Urothelium cell line (cell line): ENCODE results near the gene PAM.
A peak's percentile ranks its signal among the peaks of the same experiment; 100 is the strongest.

Experiments used
- DNase-seq: peaks from one replicate; pipeline ENCODE4 v3.0.0; 2011; ENCODE audit warnings: low spot score, mixed read lengths
- FAIRE-seq: peaks from 2 replicates; lab custom pipeline; 2011; peaks lifted over from hg19 to GRCh38; lab: Jason Lieb, UNC

The PAM gene

DNA sequence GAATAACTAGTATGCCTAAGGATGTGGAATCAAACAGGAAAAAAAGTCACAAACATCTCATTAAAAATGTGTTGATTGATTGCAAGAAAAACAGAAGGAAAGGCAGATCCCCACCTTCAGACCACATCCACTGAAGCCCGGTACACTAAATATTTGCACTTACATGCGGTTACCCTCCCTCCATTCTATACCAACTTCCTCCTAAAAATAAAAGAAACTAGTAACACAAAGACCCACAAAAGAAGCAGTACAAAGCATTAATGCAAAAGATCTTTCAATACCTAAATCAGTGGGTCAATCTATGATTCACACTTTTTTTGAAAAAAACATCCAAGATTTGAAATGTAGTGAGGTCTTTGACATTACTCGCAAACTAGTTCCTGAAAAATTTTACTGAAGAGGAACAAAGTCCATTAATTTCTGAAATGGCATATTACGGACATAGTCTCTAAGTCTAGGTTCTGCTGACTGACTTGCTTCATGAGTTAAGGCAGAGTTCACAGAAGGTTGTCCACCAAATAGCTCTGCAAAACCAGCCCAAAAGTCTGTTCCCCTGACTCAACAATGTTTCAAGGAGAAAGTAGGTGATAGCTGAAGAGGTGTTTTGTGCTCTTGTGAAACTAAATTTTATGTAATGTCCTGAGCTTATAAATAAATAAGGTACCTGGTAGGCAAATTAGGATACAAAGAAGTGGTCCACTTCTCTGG is 100.7 kb downstream of the PAM start:
- DNase-seq (no peak), FAIRE-seq (no peak)

DNA sequence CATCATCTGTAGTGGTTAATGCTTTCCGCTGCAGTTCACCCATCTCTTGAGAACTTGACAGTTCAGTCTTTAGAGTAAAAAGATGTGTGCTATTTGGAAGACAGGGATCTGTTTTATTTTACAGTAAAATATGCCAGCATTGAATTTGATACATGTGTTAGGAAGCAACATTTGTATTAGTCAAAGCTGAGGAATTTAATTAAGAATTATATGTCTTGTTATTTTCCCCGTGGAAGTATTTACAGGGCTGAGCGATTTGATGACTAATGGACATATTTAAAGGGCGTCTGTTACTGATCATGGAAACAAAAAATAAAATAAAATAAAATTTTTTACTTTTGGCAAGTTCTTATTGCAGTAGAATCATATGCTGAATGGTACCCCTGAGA is 101.3 kb downstream of the PAM start:
- no peak for FAIRE-seq
- DNase-seq = no peak

DNA sequence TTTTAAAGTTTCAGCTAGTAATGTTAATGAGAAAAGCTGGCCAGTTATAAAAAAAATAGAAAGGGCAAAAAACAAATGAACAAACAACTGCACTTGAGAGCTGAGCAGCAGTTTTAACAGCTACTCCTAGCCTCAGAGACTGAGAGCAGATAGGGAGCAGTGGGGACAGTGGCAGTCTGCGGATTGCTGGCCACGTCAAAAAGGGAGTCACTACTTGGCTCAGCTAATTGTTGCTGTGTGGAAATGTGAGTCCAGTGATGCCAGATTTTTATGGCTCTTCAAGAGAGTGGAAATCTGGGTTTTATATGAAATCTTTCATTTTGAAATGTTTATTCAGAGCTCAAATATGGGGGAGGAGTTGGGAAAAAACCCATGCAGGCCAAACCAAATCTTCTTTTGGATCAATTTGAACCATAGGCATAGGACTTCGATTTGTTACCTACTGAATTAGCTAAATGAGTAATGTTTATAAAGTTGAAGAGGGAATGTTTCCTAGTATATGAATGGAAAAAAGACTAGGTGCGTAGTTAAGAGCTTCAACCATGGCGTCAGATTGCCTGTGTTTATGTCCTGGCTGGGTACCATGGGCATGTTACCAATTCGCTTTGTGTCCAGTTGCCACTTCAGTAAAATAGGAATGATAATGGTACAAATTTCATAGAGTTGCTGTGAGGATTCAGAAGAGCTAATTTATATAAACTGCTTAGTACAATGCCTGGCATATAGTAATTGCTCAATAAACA is 102.1 kb downstream of the PAM start:
- DNase-seq = no peak
- FAIRE-seq = no peak

DNA sequence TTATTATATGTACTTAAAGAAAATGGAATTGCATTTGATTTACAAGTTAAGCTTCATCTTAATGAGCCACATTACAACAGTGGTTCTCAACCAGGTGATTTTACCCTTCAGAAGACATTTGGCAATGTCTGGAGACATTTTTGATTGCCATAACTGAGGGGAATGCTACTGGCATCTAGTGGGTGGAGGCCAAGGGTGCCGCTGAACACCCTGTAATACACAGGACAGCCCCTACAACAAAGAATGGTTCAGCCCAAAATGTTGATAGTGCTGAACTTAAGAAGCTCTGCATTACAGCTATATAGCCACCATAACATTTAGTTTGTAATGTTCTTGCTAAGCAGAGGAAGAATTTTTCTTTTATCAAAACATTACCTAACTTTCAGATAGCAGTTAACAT is 103.1 kb downstream of the PAM start:
- DNase-seq (no peak), FAIRE-seq (no peak)

DNA sequence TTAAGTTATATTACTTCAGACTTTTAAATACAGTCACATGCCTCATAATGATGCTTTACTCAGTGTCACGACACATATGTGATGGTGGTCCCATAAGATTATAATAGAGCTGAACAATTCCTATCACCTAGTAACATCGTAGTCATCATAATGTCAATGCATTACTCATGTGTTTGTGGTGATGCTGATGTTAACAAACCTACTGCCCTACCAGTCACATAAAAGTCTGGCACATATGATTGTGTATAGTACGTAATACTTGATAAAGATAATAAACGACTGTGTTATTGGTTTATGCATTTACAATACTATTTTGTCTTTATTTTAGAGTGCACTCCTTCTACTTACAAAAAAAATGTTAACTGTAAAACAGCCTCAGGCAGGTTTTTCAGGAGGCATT is 103.7 kb downstream of the PAM start:
- no peak for FAIRE-seq
- DNase-seq = no peak

DNA sequence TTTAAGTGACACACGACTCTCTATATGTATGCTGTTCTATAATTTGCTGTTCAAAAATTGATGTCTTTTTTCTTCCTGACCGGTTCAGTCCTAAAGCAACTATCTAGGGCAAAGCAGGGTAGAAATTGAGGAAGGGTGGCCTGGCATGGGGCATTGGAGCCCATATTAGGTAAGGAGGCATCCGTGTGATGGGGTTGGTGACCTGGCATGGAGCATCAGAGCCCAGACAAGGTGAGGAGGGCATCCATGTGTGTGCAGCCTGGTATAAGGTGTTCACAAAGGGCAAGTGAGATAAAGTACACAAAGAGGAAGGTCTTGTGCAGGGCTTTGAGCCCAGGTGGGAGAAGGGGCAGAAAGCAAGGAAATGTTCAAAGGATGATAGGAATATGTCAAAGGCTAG is 104.9 kb downstream of the PAM start:
- FAIRE-seq (no peak), DNase-seq (no peak)

DNA sequence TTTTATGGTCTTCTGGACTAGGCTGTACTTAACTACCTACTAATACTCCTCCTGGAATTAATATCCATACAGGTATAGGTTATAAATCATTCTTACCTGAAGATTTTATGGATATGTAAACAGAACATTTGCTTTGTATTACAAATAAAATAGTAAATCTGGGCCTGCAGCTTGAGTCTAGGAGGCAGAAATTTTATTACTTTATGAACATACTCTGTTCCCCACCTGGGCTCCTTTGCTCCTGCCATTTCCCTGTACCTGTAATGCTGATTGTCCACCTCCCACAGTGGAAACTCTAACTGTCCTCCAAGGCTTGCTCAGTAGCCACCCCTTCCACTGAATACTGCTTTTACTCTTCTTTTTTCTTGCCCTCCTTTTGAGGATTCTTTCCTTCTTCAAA is 108.0 kb downstream of the PAM start:
- FAIRE-seq = no peak
- DNase-seq = no peak

DNA sequence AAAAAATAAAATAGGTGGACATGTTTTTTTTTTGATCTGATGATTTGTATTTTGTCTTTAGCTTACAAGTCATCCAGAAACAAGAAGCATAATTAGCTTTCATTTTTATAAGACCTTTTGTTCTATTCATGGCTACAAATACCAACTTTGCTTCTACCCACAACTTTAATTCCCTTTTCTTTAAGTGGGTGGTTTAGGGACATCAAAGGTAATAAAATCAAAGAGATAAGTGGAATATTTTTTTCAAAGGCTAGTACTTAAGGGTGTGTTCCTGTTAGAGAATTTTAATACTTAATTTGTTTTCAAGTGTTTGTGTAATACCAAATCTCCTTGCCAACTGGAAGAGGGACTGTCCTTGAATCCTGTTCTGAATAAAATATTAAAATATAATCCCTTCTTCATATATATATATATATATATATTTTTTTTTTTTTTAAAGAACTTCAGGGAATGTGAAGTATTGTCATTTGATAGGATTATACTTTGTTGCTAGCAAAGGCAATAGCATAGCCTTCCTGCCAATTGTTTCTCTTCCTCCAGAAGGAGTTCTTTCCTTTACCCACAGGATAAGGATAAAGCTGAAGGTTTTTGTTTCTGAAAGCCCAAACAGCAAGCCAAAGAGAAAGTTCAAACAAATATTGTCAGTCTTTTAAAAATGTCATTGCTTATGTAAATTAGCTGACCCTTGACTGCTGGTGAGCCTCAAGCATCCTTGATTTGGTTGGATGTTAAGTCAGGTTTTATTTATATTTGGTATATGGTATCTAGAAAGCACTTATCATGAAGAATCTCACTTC is 108.9 kb downstream of the PAM start:
- DNase-seq = no peak
- FAIRE-seq = no peak

DNA sequence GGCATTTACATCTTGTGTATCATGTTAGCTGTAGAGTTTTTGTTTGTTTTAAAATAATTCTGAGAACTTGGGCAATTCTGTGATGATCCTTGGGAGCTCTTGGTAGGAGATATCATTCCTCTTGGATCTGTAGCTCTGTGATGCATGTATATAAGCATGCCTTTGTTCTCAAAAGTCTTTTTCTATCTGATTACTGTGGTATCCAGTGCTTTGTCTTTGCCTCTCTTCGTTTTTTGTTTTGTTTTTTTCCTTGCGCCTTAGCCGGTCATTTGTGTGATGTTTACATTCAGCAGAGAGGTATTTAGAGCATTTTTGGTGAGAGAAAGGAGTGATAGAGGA is 110.0 kb downstream of the PAM start:
- FAIRE-seq = no peak
- DNase-seq = no peak

DNA sequence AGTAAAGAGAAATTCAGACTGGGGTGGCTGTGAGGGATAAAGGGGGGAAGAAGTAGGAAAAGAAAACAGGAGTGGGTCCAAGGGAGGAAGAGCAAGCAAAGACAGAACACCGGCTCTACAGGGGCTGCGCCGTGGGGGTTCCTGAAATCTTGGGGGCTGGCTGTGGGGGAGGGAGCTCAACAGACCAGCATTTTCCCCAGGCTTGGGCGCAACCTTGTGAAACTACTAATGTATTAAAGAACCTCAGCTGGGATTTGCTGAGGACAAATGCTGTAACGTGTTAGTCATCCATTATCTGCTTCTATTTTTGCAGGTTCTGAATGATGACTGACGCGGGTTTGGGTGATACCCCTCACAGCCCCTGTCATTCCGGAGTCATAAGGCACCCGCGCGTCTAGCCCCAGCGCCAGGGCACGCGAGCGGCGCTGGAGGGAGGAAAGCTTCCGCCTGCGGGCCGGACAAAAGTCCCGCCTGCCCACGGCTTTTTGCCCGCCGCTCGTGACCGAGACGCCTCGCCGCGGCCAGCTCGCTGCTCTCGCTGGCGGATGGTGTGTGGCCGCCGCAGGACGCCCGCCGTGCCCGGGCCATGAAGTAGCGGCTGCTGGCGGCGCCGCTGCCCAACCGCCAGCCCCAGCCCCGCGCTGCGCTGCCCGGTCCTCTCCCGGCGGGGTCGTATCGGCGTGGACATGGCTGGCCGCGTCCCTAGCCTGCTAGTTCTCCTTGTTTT is 110.6 kb downstream of the PAM start:
- DNase-seq (peak; percentile 35), FAIRE-seq (no peak)

DNA sequence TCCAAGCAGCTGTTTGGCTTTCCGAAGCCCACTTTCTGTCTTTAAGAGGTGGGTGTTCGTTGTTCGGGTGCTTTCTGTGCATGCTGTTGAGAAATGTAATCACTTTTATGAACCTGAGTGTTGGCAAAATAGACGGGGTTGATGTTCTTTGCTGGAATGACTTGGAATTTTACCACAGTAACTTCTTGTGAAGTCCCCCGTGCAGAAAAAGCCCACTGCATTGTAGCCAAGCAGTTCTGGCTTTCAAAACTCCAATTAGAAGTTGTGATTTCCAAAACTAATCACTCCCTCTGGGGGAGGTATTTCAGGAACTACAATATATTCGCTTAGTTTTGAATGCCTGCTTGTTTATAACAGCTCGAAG is 111.1 kb downstream of the PAM start:
- FAIRE-seq (no peak), DNase-seq (no peak)

DNA sequence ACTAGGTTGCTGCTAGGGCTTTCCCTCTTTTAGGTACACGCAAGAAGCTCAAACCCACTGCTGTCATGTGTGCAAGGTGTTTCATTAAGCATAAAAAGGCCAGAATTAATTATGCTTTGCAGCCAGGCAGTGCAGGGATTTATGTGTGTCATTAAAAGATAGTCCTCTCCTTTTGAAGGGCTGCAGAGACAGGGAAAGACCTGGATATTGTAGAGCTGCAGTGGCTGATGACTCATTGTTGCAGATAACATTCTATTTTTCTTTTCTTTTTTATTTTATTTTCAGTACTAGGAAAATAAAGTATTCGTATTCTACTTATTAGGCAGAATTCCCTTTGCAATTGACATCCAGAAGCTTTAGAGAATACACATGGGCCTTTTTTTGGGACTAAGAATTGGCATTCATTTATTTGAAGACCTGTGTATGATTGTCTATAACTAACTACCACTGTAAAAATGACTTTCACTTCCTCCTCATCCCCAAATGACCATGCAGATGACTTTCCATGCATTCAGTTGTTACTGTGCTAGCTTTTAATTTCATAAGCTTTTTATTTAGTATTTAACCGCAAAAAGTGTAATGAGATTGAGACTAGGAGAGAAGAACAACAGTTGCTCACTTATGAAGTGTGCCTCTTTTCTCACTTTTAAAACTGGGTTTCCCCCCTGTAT is 113.0 kb downstream of the PAM start:
- DNase-seq (no peak), FAIRE-seq (no peak)

DNA sequence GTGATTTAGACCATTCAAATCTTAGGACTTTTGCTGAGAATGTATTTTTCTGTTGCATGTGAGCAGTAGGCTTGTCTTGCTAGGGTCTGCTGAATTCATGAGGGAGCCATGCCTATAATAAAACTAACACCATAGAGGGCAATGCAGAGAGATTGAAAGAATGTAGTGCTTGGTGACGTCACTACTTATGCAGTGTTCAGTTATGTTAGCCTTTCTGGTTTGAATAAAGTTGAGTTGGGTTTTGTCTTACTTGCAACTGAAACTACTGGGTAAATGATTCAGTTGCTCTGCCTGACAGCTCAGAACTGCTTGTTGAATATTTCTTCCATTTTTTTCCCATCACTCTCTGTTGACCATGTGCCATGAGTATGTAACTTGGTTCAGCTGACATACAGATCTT is 114.1 kb downstream of the PAM start:
- FAIRE-seq = no peak
- no peak for DNase-seq

DNA sequence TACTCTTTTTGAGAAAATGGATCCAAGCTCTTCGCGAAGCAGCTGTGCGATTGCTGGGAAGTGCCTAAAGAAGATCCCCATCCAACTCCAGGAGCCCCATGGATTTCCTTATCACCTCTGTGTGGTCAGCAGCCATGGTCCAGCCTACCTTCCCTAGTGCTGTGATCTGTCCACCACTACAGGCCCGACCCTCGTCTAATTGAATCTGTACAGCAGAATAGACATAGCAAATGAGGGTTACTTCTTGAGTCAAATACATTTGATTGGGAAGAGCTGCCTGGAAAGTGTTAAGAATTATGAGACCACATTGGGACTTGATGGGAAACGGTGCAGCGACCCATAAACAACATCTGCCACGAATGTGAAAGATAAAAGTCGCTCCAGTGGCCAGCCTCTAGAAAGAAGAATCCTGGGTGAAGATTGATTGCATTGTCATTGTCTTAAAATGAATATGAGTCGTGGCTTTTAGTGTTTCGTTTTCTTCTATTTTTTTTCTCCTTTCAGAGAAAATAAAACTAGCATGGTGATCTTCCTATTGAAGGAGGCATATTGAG is 118.4 kb downstream of the PAM start:
- no peak for FAIRE-seq
- no peak for DNase-seq

DNA sequence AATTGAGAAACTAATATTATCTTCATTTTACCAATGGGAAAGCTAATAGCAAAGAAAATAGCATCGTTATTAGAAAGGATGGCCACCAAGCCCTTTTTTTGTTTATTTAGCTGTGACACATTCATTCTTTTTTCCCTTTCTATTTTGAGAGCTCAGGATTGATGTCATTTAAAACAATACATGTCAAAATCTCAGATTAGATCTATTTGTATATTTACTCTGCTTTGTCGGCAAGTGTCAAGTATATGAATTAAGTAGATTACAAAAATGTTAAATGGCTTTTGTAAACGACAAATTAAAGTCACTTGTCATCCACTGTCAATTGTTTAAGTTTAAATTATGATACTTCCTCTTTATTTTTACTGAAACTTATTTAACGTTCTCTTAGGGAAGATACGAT is 118.9 kb downstream of the PAM start:
- FAIRE-seq (no peak), DNase-seq (no peak)

DNA sequence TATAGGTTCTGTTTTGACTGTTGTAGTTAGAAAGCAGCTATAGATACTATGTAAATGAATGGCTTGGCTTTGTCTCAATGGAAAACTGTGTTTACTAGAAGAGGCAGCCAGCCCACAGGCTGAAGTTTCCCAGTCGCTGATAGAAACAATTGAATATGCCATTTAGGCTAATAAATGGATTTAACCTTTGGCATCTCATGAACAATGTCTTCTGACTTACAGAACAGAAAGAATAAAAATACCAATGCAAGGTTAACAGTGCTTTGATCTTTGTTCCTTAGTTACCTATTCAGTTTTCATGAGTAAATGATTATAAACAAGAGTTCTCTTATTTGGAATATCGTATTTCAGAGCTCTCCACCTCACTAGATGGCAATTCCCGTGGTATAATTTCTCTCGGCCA is 120.6 kb downstream of the PAM start:
- DNase-seq = no peak

DNA sequence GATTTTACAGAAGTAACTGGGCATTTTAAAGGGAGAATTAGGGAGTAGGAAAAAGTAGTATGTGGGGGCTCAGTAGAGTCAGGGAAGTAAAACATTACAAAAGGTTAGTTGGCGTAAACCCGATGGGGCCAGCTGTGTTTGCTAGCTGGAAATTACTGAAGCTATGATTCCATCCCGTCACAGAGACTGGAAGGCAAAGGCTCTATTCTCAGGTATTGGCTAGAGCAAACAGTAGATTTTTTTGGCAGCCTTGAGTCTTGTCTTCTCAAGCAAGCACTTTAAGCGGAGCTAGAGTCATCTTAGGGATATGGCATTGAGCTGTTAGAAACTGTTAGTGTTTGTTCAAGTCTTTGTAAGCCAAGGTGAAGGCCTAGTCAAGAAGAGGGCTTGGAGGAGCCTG is 121.5 kb downstream of the PAM start:
- no peak for DNase-seq

More for the DNA sequence above, 120.6 kb downstream of the PAM start:
- no peak for FAIRE-seq

DNA sequence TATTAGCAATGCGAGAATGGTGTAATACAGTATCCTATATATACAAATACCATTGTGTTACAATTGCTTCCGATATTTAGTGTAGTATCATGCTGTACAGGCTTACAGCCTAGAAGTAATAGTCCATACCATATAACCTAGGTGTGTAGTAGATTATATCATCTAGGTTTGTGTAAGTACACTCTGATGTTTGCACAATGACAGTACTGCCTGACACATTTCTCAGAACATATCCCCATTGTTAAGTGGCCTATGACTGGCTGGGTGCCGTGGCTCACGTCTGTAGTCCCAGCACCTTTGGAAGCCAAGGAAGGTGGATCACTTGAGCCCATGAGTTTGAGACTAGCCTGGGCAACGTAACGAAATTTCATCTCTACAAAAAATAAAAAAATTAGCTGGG is 124.6 kb downstream of the PAM start:
- DNase-seq (no peak), FAIRE-seq (no peak)

More for the DNA sequence above, 121.5 kb downstream of the PAM start:
- FAIRE-seq = no peak

DNA sequence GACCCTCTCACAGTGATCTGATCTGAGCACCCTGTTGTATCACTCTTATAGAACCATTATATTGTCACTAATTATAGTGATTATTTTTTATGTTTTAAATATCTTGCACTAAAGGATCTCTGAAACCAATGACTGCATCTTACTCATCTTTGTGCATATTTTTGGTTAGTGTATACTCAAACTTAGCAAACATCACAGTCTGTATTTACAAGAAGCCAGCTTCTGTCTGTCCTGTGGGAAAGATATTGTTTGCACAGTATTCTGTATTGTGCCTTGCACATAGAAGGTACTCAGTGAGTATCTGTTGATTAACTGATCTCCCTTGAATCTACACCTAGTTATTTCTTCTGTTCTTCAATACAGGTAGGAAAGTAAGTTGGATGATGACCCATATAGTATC is 131.5 kb downstream of the PAM start:
- DNase-seq = no peak
- FAIRE-seq = no peak

DNA sequence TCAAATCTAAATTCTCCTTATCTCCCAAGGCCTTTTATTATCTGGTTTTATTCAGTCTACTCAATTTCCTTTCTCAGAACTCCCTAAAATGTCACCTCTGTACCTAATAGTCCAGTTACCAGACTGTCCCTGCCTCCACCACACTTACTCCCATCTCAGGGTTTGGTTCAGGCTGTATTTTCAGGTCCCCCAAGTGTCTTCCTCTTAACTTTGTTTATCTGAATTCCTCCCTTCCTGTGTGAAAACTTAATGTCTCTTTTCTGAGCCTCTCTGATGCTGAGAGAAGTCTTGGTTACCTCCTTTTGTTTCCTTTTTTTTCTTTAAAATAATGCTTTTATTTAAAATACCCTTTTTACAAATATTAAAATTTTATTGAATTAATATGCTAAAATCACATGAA is 133.4 kb downstream of the PAM start:
- FAIRE-seq (no peak), DNase-seq (no peak)

DNA sequence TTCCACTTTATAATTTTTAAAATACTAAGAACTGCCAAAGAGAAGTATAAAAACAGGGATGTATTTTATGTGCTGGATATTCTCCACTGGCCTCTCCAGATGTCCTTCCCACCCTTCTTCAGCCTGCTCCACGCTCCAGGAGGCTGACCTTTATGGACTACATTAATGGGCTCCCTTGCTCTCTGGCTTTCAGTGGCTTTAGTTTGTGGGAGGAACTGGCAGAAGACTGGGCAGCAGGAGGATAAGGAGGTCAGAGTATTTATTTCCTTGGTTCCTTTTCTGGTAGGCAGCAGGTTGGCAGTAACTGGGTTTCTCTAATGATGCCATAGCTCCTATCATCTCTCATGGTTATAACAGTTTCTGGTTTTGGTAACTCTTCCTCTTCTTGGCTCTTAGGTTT is 133.9 kb downstream of the PAM start:
- DNase-seq = no peak
- no peak for FAIRE-seq
